Measurements from ENCODE around the gene OSBPL9. TPM values are rescaled to one million over a fixed set of nuclear protein-coding genes. Genes with fewer than 3 reads are reported as not detected.
A peak's percentile ranks its signal among the peaks of the same experiment; 100 is the strongest.

OSBPL9 gene
- total and polyA plus RNA-seq, 9 of the 15 experiments (the other 6 are each of a cell fraction or from before 2014, with no cell fraction given) = 43.9 to 217 (median 170) TPM

DNA sequence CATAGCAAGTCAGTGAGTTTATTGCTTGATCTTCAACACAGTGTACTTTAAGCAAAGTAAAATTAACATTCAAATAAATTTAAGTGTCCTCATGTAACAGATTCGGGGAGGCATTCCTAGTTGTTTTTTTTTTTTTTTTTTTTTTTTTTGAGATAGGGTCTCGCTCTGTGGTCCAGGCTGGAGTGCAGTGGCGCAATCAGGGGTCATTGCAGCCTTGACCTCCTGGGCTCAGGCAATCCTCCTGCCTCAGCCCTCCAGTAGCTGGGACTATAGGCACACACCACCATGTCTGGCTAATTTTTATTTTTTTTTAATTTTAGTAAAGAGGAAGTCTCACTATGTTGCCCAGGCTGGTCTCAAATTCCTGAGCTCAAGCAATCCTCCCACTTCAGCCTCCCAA lies 22.8 kb downstream of the OSBPL9 start (continued):
- TF ChIP-seq ZNF518B (CRISPR knock-in tag; IDR thresholded peaks at IDR 0.05) = no peak
- TF ChIP-seq BRD4 (IDR thresholded peaks at IDR 0.05) = no peak
- TF ChIP-seq RBM25 (IDR thresholded peaks at IDR 0.05; ENCODE audit: low read depth, low read length, severe bottlenecking) = peak; percentile 14
- no peak for TF ChIP-seq ZNF507 (tag; conservative IDR thresholded peaks at IDR 0.05)
- no peak for TF ChIP-seq POLR2A (conservative IDR thresholded peaks at IDR 0.05)
- TF ChIP-seq ZNF263 (CRISPR knock-in tag; IDR thresholded peaks at IDR 0.05; ENCODE audit: borderline replicate concordance) = no peak
- TF ChIP-seq BCOR (IDR thresholded peaks at IDR 0.05) = 0 out of 2 replicates have a peak, but pooled peaks have one; percentile 23
- no peak for TF ChIP-seq MYC (IDR thresholded peaks at IDR 0.05; ENCODE audit: low read depth, low read length)
- TF ChIP-seq MYC (CRISPR knock-in tag; IDR thresholded peaks at IDR 0.05; ENCODE audit: borderline replicate concordance, low read depth) = no peak
- no peak for TF ChIP-seq DNMT1 (IDR thresholded peaks at IDR 0.05)
- no peak for TF ChIP-seq TFAP4 (CRISPR knock-in tag; IDR thresholded peaks at IDR 0.05; ENCODE audit: borderline replicate concordance)
- no peak for TF ChIP-seq NCOA2 (IDR thresholded peaks at IDR 0.05; ENCODE audit: partially characterized antibody in 2 of 2)
- TF ChIP-seq ZNF121 (CRISPR knock-in tag; conservative IDR thresholded peaks at IDR 0.05) = peak; percentile 75
- no peak for TF ChIP-seq ZNF347 (CRISPR knock-in tag; IDR thresholded peaks at IDR 0.05; ENCODE audit: low read depth)
